H9 (cell line): ENCODE data around the gene MAJIN. TPM values are rescaled to one million over a fixed set of nuclear protein-coding genes. Genes with fewer than 3 reads are reported as not detected.

Experiments used
- DNase-seq: peaks from one replicate; pipeline ENCODE4 v3.0.0-alpha.2; 2017
- H2AFZ ChIP-seq: one replicate; pipeline ENCODE4 v1.6.1; 2013; ENCODE audit warnings: mild to moderate bottlenecking, low read length, control low read depth, moderate library complexity
- H2AK5ac ChIP-seq: 2 replicates; pipeline ENCODE4 v1.6.1; 2013; ENCODE audit warnings: low read length, control low read depth, mixed read lengths; ENCODE audit not compliant: insufficient read length
- H2BK120ac ChIP-seq: one replicate; pipeline ENCODE4 v1.6.1; 2013; ENCODE audit warnings: low read depth, mild to moderate bottlenecking, low read length, control low read depth, inconsistent platforms; ENCODE audit not compliant: poor library complexity, severe bottlenecking
- H2BK12ac ChIP-seq: 2 replicates; pipeline ENCODE4 v1.6.1; 2013; ENCODE audit warnings: low read length, control low read depth, mixed read lengths, low read depth; ENCODE audit not compliant: insufficient read length
- H2BK15ac ChIP-seq: 2 replicates; pipeline ENCODE4 v1.6.1; 2013; ENCODE audit warnings: low read depth, low read length, control low read depth
- H2BK20ac ChIP-seq: one replicate; pipeline ENCODE4 v1.6.1; 2013; ENCODE audit warnings: low read depth, mild to moderate bottlenecking, low read length, control low read depth, inconsistent platforms; ENCODE audit not compliant: poor library complexity, severe bottlenecking
- H2BK5ac ChIP-seq: 2 replicates; pipeline ENCODE4 v1.6.1; 2013; ENCODE audit warnings: low read length, control low read depth, mixed read lengths; ENCODE audit not compliant: insufficient read length
- H3K14ac ChIP-seq: 2 replicates; pipeline ENCODE4 v1.6.1; 2013; ENCODE audit warnings: low read length, control low read depth; ENCODE audit not compliant: insufficient read depth
- H3K18ac ChIP-seq: 2 replicates; pipeline ENCODE4 v1.6.1; 2013; ENCODE audit warnings: low read depth, mild to moderate bottlenecking, mixed read lengths, low read length, control low read depth; ENCODE audit not compliant: insufficient read length
- H3K23ac ChIP-seq: 2 replicates; pipeline ENCODE4 v1.6.1; 2013; ENCODE audit warnings: low read length, control low read depth, mixed read lengths, low read depth; ENCODE audit not compliant: insufficient read length
- H3K23me2 ChIP-seq: 2 replicates; pipeline ENCODE4 v1.6.1; 2013; ENCODE audit warnings: low read depth, mild to moderate bottlenecking, mixed read lengths, low read length, control low read depth; ENCODE audit not compliant: insufficient read length, poor library complexity, severe bottlenecking
- H3K27ac ChIP-seq: 2 replicates; pipeline ENCODE4 v1.5.1; 2013; ENCODE audit warnings: low read length, control low read depth, mixed read lengths, low read depth; ENCODE audit not compliant: insufficient read length
- H3K27me3 ChIP-seq: 2 replicates; pipeline ENCODE4 v1.6.1; 2013; ENCODE audit warnings: low read length, control low read depth, inconsistent platforms; ENCODE audit not compliant: insufficient read depth
- H3K4ac ChIP-seq: 2 replicates; pipeline ENCODE4 v1.6.1; 2013; ENCODE audit warnings: low read depth, mild to moderate bottlenecking, control low read depth, inconsistent platforms, low read length, moderate library complexity
- H3K4me1 ChIP-seq: 2 replicates; pipeline ENCODE4 v1.6.1; 2013; ENCODE audit warnings: low read length, control low read depth, inconsistent platforms; ENCODE audit not compliant: insufficient read depth
- H3K4me2 ChIP-seq: 2 replicates; pipeline ENCODE4 v1.6.1; 2013; ENCODE audit warnings: low read length, control low read depth, mixed read lengths; ENCODE audit not compliant: insufficient read length, insufficient read depth
- H3K56ac ChIP-seq: 2 replicates; pipeline ENCODE4 v1.6.1; 2013; ENCODE audit warnings: low read depth, mild to moderate bottlenecking, mixed read lengths, low read length, control low read depth; ENCODE audit not compliant: insufficient read length
- H3K79me1 ChIP-seq: 2 replicates; pipeline ENCODE4 v1.6.1; 2013; ENCODE audit warnings: low read depth, mild to moderate bottlenecking, moderate library complexity, low read length, control low read depth, inconsistent platforms; ENCODE audit not compliant: insufficient read depth, poor library complexity, severe bottlenecking
- H3K79me2 ChIP-seq: 2 replicates; pipeline ENCODE4 v1.6.1; 2013; ENCODE audit warnings: low read length, control low read depth, inconsistent platforms; ENCODE audit not compliant: insufficient read depth
- H3K9ac ChIP-seq: 2 replicates; pipeline ENCODE4 v1.6.1; 2013; ENCODE audit warnings: low read length, control low read depth, mixed read lengths; ENCODE audit not compliant: insufficient read length; ENCODE audit errors: extremely low read depth
- H3K9me3 ChIP-seq: one replicate; pipeline ENCODE4 v1.6.1; 2013; ENCODE audit warnings: low read depth, low read length, inconsistent platforms; ENCODE audit not compliant: control insufficient read depth
- H3T11ph ChIP-seq: one replicate; pipeline ENCODE4 v1.6.1; 2013; ENCODE audit warnings: mild to moderate bottlenecking, low read length, control low read depth, inconsistent platforms
- H4K20me1 ChIP-seq: one replicate; pipeline ENCODE4 v1.6.1; 2013; ENCODE audit not compliant: control insufficient read depth, insufficient read length, insufficient read depth
- H4K5ac ChIP-seq: 2 replicates; pipeline ENCODE4 v1.6.1; 2013; ENCODE audit warnings: low read depth, mild to moderate bottlenecking, mixed read lengths, low read length, control low read depth; ENCODE audit not compliant: insufficient read length
- H4K8ac ChIP-seq: replicated peaks from 2 replicates; pipeline ENCODE4 v1.6.1; 2013; ENCODE audit warnings: low read length, control low read depth, mixed read lengths, low read depth; ENCODE audit not compliant: insufficient read length
- H4K91ac ChIP-seq: 2 replicates; pipeline ENCODE4 v1.6.1; 2013; ENCODE audit warnings: low read depth, mild to moderate bottlenecking, moderate library complexity, mixed read lengths, low read length, control low read depth; ENCODE audit not compliant: insufficient read length
- H3K27ac Mint-ChIP-seq, 3 experiments: 2 replicates in 2 of 3; 3 replicates in 1 of 3; pipeline ENCODE4 v1.8.0; 2020 to 2021; ENCODE audit warnings: mixed read lengths in 3 of 3, mild to moderate bottlenecking in 1 of 3, moderate library complexity in 1 of 3
- H3K27me3 Mint-ChIP-seq: 2 replicates; pipeline ENCODE4 v1.8.0; 2021; ENCODE audit warnings: low read depth, mild to moderate bottlenecking, moderate library complexity, mixed read lengths
- H3K36me3 Mint-ChIP-seq, 3 experiments: 2 replicates in 2 of 3; 3 replicates in 1 of 3; pipeline ENCODE4 v1.8.0; 2020 to 2021; ENCODE audit warnings: low read depth in 3 of 3, mixed read lengths in 3 of 3; ENCODE audit not compliant: insufficient read depth in 1 of 3
- H3K4me1 Mint-ChIP-seq, 2 experiments: 2 replicates each; pipeline ENCODE4 v1.8.0; 2020; ENCODE audit warnings: mixed read lengths in 2 of 2
- H3K4me3 Mint-ChIP-seq, 2 experiments: 2 replicates in 1 of 2; 3 replicates in 1 of 2; pipeline ENCODE4 v1.8.0; 2020 to 2021; ENCODE audit warnings: mild to moderate bottlenecking in 2 of 2, mixed read lengths in 2 of 2, moderate library complexity in 1 of 2
- H3K9me3 Mint-ChIP-seq, 2 experiments: 2 replicates in 1 of 2; 3 replicates in 1 of 2; pipeline ENCODE4 v1.8.0; 2020; ENCODE audit warnings: mild to moderate bottlenecking in 2 of 2, mixed read lengths in 2 of 2, moderate library complexity in 1 of 2
- WGBS: extraction: QIAGEN DNeasy Blood & Tissue Kit; methylation state at CpG from one replicate; pipeline ENCODE4 v1.1.7; 2013; ENCODE audit warnings: missing lambda C conversion rate, low lambda C conversion rate, mixed read lengths; ENCODE audit not compliant: insufficient read length; ENCODE audit errors: extremely low coverage; 5-methylcytosine and 5-hydroxymethylcytosine counted together
- total RNA-seq: library from RNA; stranded (reverse); gene quantifications from 2 replicates; pipeline ENCODE4 v1.2.1, GENCODE V29; 2021
- TF ChIP-seq, protein P1 (sequence below): fragments of 200-600 bp; sonication (generic); conservative IDR thresholded peaks from 3 replicates; pipeline ENCODE4 v1.8.0; 2021; ENCODE audit warnings: antibody characterized with exemption, mild to moderate bottlenecking

The MAJIN gene
- total RNA-seq, 1 experiment from 2014 or later, result not detected

DNA sequence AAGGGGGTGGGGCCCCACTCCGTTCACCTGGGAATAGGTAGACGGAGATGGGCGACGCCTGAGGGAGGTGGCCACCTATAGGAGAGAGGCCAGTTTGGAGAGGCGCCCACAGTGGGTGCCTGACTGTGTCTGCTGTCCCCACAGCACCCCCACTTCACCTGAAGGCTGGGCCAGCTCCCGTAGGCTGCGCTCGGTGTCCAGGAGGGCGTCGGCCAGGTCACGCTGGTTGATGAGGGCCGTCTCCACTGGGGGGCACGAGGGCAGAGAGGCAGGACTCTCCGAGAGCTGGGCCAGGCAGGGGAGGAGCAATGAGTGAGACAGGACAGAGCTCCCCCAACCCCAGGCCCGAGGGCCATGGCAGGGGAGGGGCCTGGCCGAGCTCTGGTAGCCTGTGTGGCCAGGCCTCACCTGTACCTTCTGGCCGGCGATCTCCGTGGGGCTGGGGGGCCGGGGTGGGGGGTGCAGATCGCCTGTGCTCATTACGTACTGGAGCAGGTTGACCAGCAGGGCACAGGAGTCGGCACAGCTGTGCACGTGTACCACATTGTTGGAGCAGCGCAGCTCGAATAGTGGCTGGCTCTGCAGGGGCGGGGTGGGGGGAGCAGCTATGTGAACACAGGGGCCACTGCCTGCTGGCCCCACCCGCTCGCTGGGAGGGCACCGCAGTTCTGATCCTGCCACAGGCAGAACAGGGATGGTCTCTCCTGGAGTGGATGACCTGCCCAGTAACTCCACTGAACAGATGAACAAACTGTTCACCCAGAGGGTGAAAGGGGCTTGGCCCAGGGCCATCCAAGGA is 69.6 kb downstream of the MAJIN start:
- no peak overlapping the region for H3K27ac Mint-ChIP-seq
- no CpG with 5 or more reads among the region's 30 CpGs for WGBS
- DNase-seq, result no peak

More for the DNA sequence above, 69.6 kb downstream of the MAJIN start:
- no peak overlapping the region for H3K4me2 ChIP-seq
- no peak overlapping the region for H2AFZ ChIP-seq
- H3K56ac ChIP-seq, result no peak overlapping the region
- no peak overlapping the region for H3T11ph ChIP-seq
- no peaks in the 10 kb centered on the region for H3K79me1 ChIP-seq
- TF ChIP-seq, protein P1, sequence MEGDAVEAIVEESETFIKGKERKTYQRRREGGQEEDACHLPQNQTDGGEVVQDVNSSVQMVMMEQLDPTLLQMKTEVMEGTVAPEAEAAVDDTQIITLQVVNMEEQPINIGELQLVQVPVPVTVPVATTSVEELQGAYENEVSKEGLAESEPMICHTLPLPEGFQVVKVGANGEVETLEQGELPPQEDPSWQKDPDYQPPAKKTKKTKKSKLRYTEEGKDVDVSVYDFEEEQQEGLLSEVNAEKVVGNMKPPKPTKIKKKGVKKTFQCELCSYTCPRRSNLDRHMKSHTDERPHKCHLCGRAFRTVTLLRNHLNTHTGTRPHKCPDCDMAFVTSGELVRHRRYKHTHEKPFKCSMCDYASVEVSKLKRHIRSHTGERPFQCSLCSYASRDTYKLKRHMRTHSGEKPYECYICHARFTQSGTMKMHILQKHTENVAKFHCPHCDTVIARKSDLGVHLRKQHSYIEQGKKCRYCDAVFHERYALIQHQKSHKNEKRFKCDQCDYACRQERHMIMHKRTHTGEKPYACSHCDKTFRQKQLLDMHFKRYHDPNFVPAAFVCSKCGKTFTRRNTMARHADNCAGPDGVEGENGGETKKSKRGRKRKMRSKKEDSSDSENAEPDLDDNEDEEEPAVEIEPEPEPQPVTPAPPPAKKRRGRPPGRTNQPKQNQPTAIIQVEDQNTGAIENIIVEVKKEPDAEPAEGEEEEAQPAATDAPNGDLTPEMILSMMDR, result no peak
- H2BK15ac ChIP-seq, result no peak overlapping the region; the same call in 1 of the 2 replicates
- H2BK5ac ChIP-seq, result no peak overlapping the region
- no peak overlapping the region for H3K23ac ChIP-seq
- H3K4ac ChIP-seq, result no peak overlapping the region
- no peaks in the 10 kb centered on the region for H3K79me2 ChIP-seq
- H3K14ac ChIP-seq, result no peak overlapping the region
- no peaks in the 10 kb centered on the region for H3K9me3 Mint-ChIP-seq
- H2BK12ac ChIP-seq, result no peak overlapping the region
- H3K18ac ChIP-seq, result no peak overlapping the region
- no peak overlapping the region for H4K5ac ChIP-seq
- no peaks in the 10 kb centered on the region for H3K4me1 Mint-ChIP-seq
- H4K20me1 ChIP-seq, result no peaks in the 10 kb centered on the region
- no peaks in the 10 kb centered on the region for H3K27me3 ChIP-seq
- H4K8ac ChIP-seq, result no peak overlapping the region
- no peak overlapping the region for H3K4me3 Mint-ChIP-seq
- H3K27ac ChIP-seq, result no peak overlapping the region
- H3K27me3 Mint-ChIP-seq, result no peaks in the 10 kb centered on the region
- no peaks in the 10 kb centered on the region for H3K4me1 ChIP-seq
- no peak overlapping the region for H2BK120ac ChIP-seq
- H3K36me3 Mint-ChIP-seq, result peaks cover 6 to 44% (median 39%) of the 10 kb centered on the region in 3 experiments; a peak in 6 of 7 replicates
- H3K9ac ChIP-seq, result no peak overlapping the region
- H4K91ac ChIP-seq, result no peak overlapping the region
- no peaks in the 10 kb centered on the region for H3K9me3 ChIP-seq
- no peak overlapping the region for H2AK5ac ChIP-seq
- no peaks in the 10 kb centered on the region for H3K23me2 ChIP-seq
- H2BK20ac ChIP-seq, result no peak overlapping the region
